Large intestine (tissue), 3 donors: ENCODE results near the gene AKAP8L. TPM values are rescaled to one million over a fixed set of nuclear protein-coding genes. Genes with fewer than 3 reads are reported as not detected.

Experiments used
- DNase-seq, 2 donors: peaks; one replicate each; pipeline versions ENCODE4 v3.0.0 to v3.0.0-alpha.2; 2013
- H3K27ac ChIP-seq: one replicate; pipeline ENCODE4 v1.5.1; 2013; ENCODE audit warnings: low read length
- H3K27me3 ChIP-seq: 2 replicates; pipeline ENCODE4 v1.6.1; 2013; ENCODE audit warnings: low read length; ENCODE audit not compliant: control insufficient read depth, insufficient read depth
- H3K36me3 ChIP-seq: 2 replicates; pipeline ENCODE4 v1.6.1; 2013; ENCODE audit warnings: low read length; ENCODE audit not compliant: control insufficient read depth, insufficient read depth
- H3K4me1 ChIP-seq: one replicate; pipeline ENCODE4 v1.6.1; 2013; ENCODE audit warnings: low read length; ENCODE audit not compliant: control insufficient read depth, insufficient read depth
- H3K4me3 ChIP-seq: one replicate; pipeline ENCODE4 v1.5.1; 2013; ENCODE audit warnings: low read length
- H3K9me3 ChIP-seq: one replicate; pipeline ENCODE4 v1.6.1; 2013; ENCODE audit warnings: mild to moderate bottlenecking, low read depth, low read length, moderate library complexity; ENCODE audit not compliant: control insufficient read depth
- WGBS: methylation state at CpG from one replicate; pipeline ENCODE4 v1.1.5; 2013; ENCODE audit warnings: low lambda C conversion rate; ENCODE audit not compliant: insufficient coverage; 5-methylcytosine and 5-hydroxymethylcytosine counted together
- polyA plus RNA-seq: library from polyadenylated mRNA; unstranded; fragments of 120-200 nt; gene quantifications from one replicate; pipeline ENCODE4 v1.2.1, GENCODE V29; 2013

The AKAP8L gene
- polyA plus RNA-seq, 1 donor: 74.7 TPM

- no peaks in the 10 kb centered on the region for H3K27me3 ChIP-seq
Observed at GRCh38 chr19:15441317-15441716, 22.5 kb upstream of the AKAP8L start.

GRCh38 chr19:15439821-15440641 lies 21.2 kb upstream of the AKAP8L start:
- Histone ChIP-seq H3K27ac (no peak overlapping the region), H3K27me3 (no peaks in the 10 kb centered on the region), H3K4me1 (no peaks in the 10 kb centered on the region), H3K9me3 (no peaks in the 10 kb centered on the region), H3K36me3 (no peaks in the 10 kb centered on the region), H3K4me3 (no peak overlapping the region)
- no CpG with 5 or more reads among the region's 38 CpGs for WGBS
- no peak for DNase-seq

More at GRCh38 chr19:15441317-15441716, 22.5 kb upstream of the AKAP8L start:
- Histone ChIP-seq H3K4me3 (no peak overlapping the region), H3K9me3 (no peaks in the 10 kb centered on the region), H3K27ac (no peak overlapping the region), H3K4me1 (no peaks in the 10 kb centered on the region), H3K36me3 (no peaks in the 10 kb centered on the region)
- WGBS: no CpG with 5 or more reads among the region's 3 CpGs
- no peak for DNase-seq

GRCh38 chr19:15439078-15439799 lies 20.5 kb upstream of the AKAP8L start:
- no CpG with 5 or more reads among the region's 25 CpGs for WGBS
- Histone ChIP-seq H3K27me3 (no peaks in the 10 kb centered on the region), H3K36me3 (no peaks in the 10 kb centered on the region), H3K9me3 (no peaks in the 10 kb centered on the region), H3K4me1 (no peaks in the 10 kb centered on the region), H3K27ac (no peak overlapping the region), H3K4me3 (no peak overlapping the region)
- no peak for DNase-seq

- Histone ChIP-seq H3K36me3 (no peaks in the 10 kb centered on the region), H3K9me3 (no peaks in the 10 kb centered on the region), H3K4me1 (no peaks in the 10 kb centered on the region), H3K4me3 (no peak overlapping the region), H3K27ac (no peak overlapping the region), H3K27me3 (no peaks in the 10 kb centered on the region)
- DNase-seq: no peak
- WGBS: no CpG with 5 or more reads among the region's 27 CpGs
Observed at GRCh38 chr19:15438577-15438976, 19.8 kb upstream of the AKAP8L start.

GRCh38 chr19:15438124-15438496 lies 19.3 kb upstream of the AKAP8L start:
- H3K27me3 ChIP-seq: no peaks in the 10 kb centered on the region
- WGBS: no CpG with 5 or more reads among the region's 2 CpGs
- no peaks in the 10 kb centered on the region for H3K36me3 ChIP-seq
- no peak overlapping the region for H3K27ac ChIP-seq
- peaks cover 2% of the 10 kb centered on the region for H3K4me1 ChIP-seq
- no peak for DNase-seq
- no peaks in the 10 kb centered on the region for H3K9me3 ChIP-seq
- no peak overlapping the region for H3K4me3 ChIP-seq

- Histone ChIP-seq H3K27me3 (no peaks in the 10 kb centered on the region), H3K27ac (no peak overlapping the region), H3K4me3 (no peak overlapping the region), H3K36me3 (no peaks in the 10 kb centered on the region), H3K9me3 (no peaks in the 10 kb centered on the region), H3K4me1 (peaks cover 4% of the 10 kb centered on the region)
- no peak for DNase-seq
- WGBS: no CpG with 5 or more reads among the region's 10 CpGs
Observed at GRCh38 chr19:15437355-15438123, 18.8 kb upstream of the AKAP8L start.

GRCh38 chr19:15436826-15437110 lies 18.0 kb upstream of the AKAP8L start:
- Histone ChIP-seq H3K4me1 (peaks cover 4% of the 10 kb centered on the region), H3K27ac (no peak overlapping the region), H3K4me3 (no peak overlapping the region), H3K27me3 (no peaks in the 10 kb centered on the region), H3K36me3 (no peaks in the 10 kb centered on the region), H3K9me3 (no peaks in the 10 kb centered on the region)
- WGBS: no CpG with 5 or more reads among the region's 15 CpGs
- DNase-seq: no peak

GRCh38 chr19:15436012-15436825 lies 17.4 kb upstream of the AKAP8L start:
- Histone ChIP-seq H3K9me3 (no peaks in the 10 kb centered on the region), H3K27ac (no peak overlapping the region), H3K4me3 (no peak overlapping the region), H3K27me3 (no peaks in the 10 kb centered on the region), H3K36me3 (no peaks in the 10 kb centered on the region), H3K4me1 (peaks cover 8% of the 10 kb centered on the region)
- no peak for DNase-seq
- 94% methylated on average over 3 of the region's 10 CpGs for WGBS

GRCh38 chr19:15433519-15434069 lies 14.8 kb upstream of the AKAP8L start:
- Histone ChIP-seq H3K27ac (no peak overlapping the region), H3K4me3 (peak overlapping the region; percentile 96), H3K4me1 (peaks cover 9% of the 10 kb centered on the region), H3K36me3 (no peaks in the 10 kb centered on the region), H3K9me3 (no peaks in the 10 kb centered on the region), H3K27me3 (no peaks in the 10 kb centered on the region)
- DNase-seq: no peak
- WGBS: no CpG with 5 or more reads among the region's 8 CpGs
